HepG2 (cell line): Measurements from ENCODE around the gene RNH1. TPM values are rescaled to one million over a fixed set of nuclear protein-coding genes. Genes with fewer than 3 reads are reported as not detected.

ENCODE experiments used
- AGO1 ChIP-seq: fragments of 200-400 bp; formaldehyde crosslinking; IDR thresholded peaks from 2 replicates; pipeline ENCODE4 v1.6.1; 2017; ENCODE audit warnings: mild to moderate bottlenecking, low read depth, low read length, moderate library complexity; ENCODE audit not compliant: poor library complexity, severe bottlenecking
- FOSL2 ChIP-seq: sonication (generic); formaldehyde crosslinking; IDR thresholded peaks from 2 replicates; pipeline ENCODE4 v1.4.0; 2020; ENCODE audit warnings: missing genetic modification reagents
- FOXP1 ChIP-seq, 2 experiments: fragments of 450-650 bp in 1 of 2; IDR thresholded peaks; 2 replicates each; pipeline ENCODE4 v1.6.1; 2017 to 2018; ENCODE audit warnings: antibody characterized with exemption in 1 of 2
- GZF1 ChIP-seq: sonication (generic); formaldehyde crosslinking; IDR thresholded peaks from 2 replicates; pipeline ENCODE4 v1.5.1; 2020; ENCODE audit warnings: mild to moderate bottlenecking, missing genetic modification reagents
- KLF11 ChIP-seq: IDR thresholded peaks from 2 replicates; pipeline ENCODE4 v1.6.1; 2016; ENCODE audit warnings: missing compliant biosample characterization
- KLF13 ChIP-seq: sonication (generic); formaldehyde crosslinking; IDR thresholded peaks from 2 replicates; pipeline ENCODE4 v1.4.0; 2020; ENCODE audit warnings: mild to moderate bottlenecking, missing genetic modification reagents
- NFIC ChIP-seq: IDR thresholded peaks from 2 replicates; pipeline ENCODE4 v1.6.1; 2012; ENCODE audit warnings: mild to moderate bottlenecking, low read length, inconsistent platforms
- POLR2G ChIP-seq: fragments of 200-400 bp; formaldehyde crosslinking; IDR thresholded peaks from 2 replicates; pipeline ENCODE4 v1.6.1; 2018; ENCODE audit warnings: mild to moderate bottlenecking, low read depth, low read length, moderate library complexity
- TCF12 ChIP-seq, 2 experiments: fragments of 450-650 bp in 1 of 2; sonication (generic) in 1 of 2; formaldehyde crosslinking in 1 of 2; IDR thresholded peaks; 2 replicates each; pipeline versions ENCODE4 v1.6.1 to v1.8.0; 2017 to 2022; ENCODE audit warnings: antibody characterized with exemption in 1 of 2, mild to moderate bottlenecking in 1 of 2, missing genetic modification reagents in 1 of 2, moderate library complexity in 1 of 2
- TOPORS ChIP-seq: sonication (generic); formaldehyde crosslinking; IDR thresholded peaks from 2 replicates; pipeline ENCODE4 v1.8.0; 2023; ENCODE audit warnings: mild to moderate bottlenecking, missing genetic modification reagents
- ZKSCAN5 ChIP-seq: sonication (generic); formaldehyde crosslinking; IDR thresholded peaks from 2 replicates; pipeline ENCODE4 v1.5.1; 2020; ENCODE audit warnings: mild to moderate bottlenecking, missing genetic modification reagents
- ZNF563 ChIP-seq: sonication (generic); formaldehyde crosslinking; IDR thresholded peaks from 2 replicates; pipeline ENCODE4 v1.8.0; 2022; ENCODE audit warnings: mild to moderate bottlenecking, moderate library complexity, missing genetic modification reagents
- ZNF660 ChIP-seq: sonication (generic); formaldehyde crosslinking; IDR thresholded peaks from 2 replicates; pipeline ENCODE4 v1.5.1; 2020; ENCODE audit warnings: mild to moderate bottlenecking, low read depth, missing genetic modification reagents, borderline replicate concordance
- ZNF746 ChIP-seq: sonication (generic); formaldehyde crosslinking; IDR thresholded peaks from 2 replicates; pipeline ENCODE4 v1.8.0; 2022; ENCODE audit warnings: mild to moderate bottlenecking, missing genetic modification reagents
- ZSCAN21 ChIP-seq: sonication (generic); formaldehyde crosslinking; IDR thresholded peaks from 2 replicates; pipeline ENCODE4 v1.8.0; 2022; ENCODE audit warnings: mild to moderate bottlenecking, missing genetic modification reagents, moderate library complexity, borderline replicate concordance
- polyA plus RNA-seq, 8 experiments: library from polyadenylated mRNA; depleted of rRNA in 3 of 8; stranded (reverse) in 7 of 8; unstranded in 1 of 8; fragments of >200 nt; fragmentation: Illumina TruSeq in 4 of 8; extraction: Trizol in 4 of 8; gene quantifications; 2 replicates each; pipeline versions ENCODE4 v1.2.1 to v1.2.3, GENCODE V29; 2011 to 2016; ENCODE audit warnings: low read depth in 4 of 8, missing spikeins in 1 of 8, mixed read lengths in 1 of 8; ENCODE audit not compliant: insufficient read depth in 1 of 8
- total RNA-seq, 5 experiments: library from RNA; depleted of rRNA; stranded (reverse); fragments of >200 nt; fragmentation: Illumina TruSeq; extraction: Trizol; gene quantifications; 2 replicates each; pipeline ENCODE4 v1.2.3, GENCODE V29; 2016; ENCODE audit warnings: low read depth in 1 of 5
- TF ChIP-seq, protein P1 (sequence below): sonication (generic); formaldehyde crosslinking; IDR thresholded peaks from 2 replicates; pipeline ENCODE4 v1.5.0; 2020; ENCODE audit warnings: missing genetic modification reagents, mild to moderate bottlenecking, borderline replicate concordance
- TF ChIP-seq, protein P2 (sequence below): sonication (generic); formaldehyde crosslinking; IDR thresholded peaks from 2 replicates; pipeline ENCODE4 v1.5.0; 2020; ENCODE audit warnings: missing genetic modification reagents
- TF ChIP-seq, protein P3 (sequence below): sonication (generic); formaldehyde crosslinking; IDR thresholded peaks from 2 replicates; pipeline ENCODE4 v1.5.1; 2020; ENCODE audit warnings: missing genetic modification reagents, mild to moderate bottlenecking, borderline replicate concordance
- TF ChIP-seq, protein P4 (sequence below): sonication (generic); formaldehyde crosslinking; conservative IDR thresholded peaks from 2 replicates; pipeline ENCODE4 v1.4.0; 2020; ENCODE audit warnings: missing genetic modification reagents

The RNH1 gene
- total and polyA plus RNA-seq, 2 of the 13 experiments (the other 11 are each of a cell fraction or from before 2014, with no cell fraction given), result 36.0 to 74.1 TPM

DNA sequence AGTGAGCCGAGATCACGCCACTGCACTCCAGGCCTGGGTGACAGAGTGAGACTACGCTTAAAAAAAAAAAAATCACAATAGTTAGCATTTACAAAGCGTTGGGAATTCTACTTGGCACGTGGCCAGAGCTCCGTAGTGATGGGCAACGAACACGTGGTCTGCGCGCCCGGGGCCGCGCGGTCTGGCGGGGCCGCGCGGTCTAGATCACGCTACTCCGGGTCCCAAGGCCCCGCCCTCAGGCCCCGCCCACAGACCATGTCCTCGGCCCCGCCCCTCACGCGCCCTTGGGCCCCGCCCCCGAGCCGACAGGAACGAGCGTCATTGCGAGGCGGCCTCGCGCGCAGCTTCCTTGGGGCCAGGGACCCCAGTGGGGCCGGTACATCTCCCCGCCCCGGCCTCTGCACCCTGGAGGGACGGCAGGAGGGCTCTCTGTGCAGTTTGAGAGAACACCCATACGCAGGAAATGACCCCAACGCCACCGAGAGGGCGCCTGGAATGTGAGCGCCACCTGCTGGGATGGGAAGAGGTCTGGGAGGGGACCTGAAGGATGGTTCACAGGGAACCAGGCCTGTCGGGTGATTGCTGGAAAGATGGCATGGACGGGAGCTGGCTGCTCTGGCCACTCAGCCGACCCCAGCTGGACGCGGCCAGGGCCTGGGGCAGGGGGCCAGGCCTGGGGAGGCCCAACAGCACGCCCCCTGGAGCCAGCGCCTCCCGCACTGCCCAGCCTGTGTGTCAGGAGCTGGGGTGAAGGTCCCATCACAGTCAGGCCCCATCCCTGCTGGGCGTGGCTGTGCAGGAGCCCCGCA is 58.9 kb downstream of the RNH1 start (continued):
- TF ChIP-seq, protein P1, sequence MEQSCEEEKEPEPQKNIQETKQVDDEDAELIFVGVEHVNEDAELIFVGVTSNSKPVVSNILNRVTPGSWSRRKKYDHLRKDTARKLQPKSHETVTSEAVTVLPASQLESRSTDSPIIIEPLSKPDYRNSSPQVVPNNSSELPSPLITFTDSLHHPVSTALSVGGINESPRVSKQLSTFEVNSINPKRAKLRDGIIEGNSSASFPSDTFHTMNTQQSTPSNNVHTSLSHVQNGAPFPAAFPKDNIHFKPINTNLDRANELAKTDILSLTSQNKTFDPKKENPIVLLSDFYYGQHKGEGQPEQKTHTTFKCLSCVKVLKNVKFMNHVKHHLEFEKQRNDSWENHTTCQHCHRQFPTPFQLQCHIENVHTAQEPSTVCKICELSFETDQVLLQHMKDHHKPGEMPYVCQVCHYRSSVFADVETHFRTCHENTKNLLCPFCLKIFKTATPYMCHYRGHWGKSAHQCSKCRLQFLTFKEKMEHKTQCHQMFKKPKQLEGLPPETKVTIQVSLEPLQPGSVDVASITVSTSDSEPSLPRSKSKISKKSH (CRISPR knock-in tag), result peak; percentile 67; the same call in 1 of the 2 replicates
- TF ChIP-seq TOPORS (CRISPR knock-in tag) (peak; percentile 41; the same call in 1 of the 2 replicates), AGO1 (peak; percentile 29), ZKSCAN5 (no peak), KLF13 (no peak), ZNF563 (CRISPR knock-in tag) (peak; percentile 86; the same call in 1 of the 2 replicates), ZNF660 (CRISPR knock-in tag) (no peak), FOXP1 (IDR thresholded peaks at IDR 0.05) (no peak), FOXP1 (CRISPR knock-in tag; IDR thresholded peaks at IDR 0.05) (no peak), POLR2G (peak; percentile 80), TCF12 (IDR thresholded peaks at IDR 0.05) (no peak), TCF12 (CRISPR knock-in tag; IDR thresholded peaks at IDR 0.05) (peak; percentile 51; the same call in 1 of the 2 replicates), FOSL2 (CRISPR knock-in tag) (peak; percentile 51), KLF11 (no peak), ZSCAN21 (peak; percentile 87; the same call in 1 of the 2 replicates), GZF1 (CRISPR knock-in tag) (peak; percentile 46; the same call in 1 of the 2 replicates), NFIC (peak; percentile 53; the same call in 1 of the 2 replicates), ZNF746 (CRISPR knock-in tag) (no peak; the same call in 1 of the 2 replicates)
- TF ChIP-seq, protein P2, sequence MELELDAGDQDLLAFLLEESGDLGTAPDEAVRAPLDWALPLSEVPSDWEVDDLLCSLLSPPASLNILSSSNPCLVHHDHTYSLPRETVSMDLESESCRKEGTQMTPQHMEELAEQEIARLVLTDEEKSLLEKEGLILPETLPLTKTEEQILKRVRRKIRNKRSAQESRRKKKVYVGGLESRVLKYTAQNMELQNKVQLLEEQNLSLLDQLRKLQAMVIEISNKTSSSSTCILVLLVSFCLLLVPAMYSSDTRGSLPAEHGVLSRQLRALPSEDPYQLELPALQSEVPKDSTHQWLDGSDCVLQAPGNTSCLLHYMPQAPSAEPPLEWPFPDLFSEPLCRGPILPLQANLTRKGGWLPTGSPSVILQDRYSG (CRISPR knock-in tag), result no peak
- TF ChIP-seq, protein P3, sequence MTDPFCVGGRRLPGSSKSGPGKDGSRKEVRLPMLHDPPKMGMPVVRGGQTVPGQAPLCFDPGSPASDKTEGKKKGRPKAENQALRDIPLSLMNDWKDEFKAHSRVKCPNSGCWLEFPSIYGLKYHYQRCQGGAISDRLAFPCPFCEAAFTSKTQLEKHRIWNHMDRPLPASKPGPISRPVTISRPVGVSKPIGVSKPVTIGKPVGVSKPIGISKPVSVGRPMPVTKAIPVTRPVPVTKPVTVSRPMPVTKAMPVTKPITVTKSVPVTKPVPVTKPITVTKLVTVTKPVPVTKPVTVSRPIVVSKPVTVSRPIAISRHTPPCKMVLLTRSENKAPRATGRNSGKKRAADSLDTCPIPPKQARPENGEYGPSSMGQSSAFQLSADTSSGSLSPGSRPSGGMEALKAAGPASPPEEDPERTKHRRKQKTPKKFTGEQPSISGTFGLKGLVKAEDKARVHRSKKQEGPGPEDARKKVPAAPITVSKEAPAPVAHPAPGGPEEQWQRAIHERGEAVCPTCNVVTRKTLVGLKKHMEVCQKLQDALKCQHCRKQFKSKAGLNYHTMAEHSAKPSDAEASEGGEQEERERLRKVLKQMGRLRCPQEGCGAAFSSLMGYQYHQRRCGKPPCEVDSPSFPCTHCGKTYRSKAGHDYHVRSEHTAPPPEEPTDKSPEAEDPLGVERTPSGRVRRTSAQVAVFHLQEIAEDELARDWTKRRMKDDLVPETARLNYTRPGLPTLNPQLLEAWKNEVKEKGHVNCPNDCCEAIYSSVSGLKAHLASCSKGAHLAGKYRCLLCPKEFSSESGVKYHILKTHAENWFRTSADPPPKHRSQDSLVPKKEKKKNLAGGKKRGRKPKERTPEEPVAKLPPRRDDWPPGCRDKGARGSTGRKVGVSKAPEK, result no peak
- TF ChIP-seq, protein P4, sequence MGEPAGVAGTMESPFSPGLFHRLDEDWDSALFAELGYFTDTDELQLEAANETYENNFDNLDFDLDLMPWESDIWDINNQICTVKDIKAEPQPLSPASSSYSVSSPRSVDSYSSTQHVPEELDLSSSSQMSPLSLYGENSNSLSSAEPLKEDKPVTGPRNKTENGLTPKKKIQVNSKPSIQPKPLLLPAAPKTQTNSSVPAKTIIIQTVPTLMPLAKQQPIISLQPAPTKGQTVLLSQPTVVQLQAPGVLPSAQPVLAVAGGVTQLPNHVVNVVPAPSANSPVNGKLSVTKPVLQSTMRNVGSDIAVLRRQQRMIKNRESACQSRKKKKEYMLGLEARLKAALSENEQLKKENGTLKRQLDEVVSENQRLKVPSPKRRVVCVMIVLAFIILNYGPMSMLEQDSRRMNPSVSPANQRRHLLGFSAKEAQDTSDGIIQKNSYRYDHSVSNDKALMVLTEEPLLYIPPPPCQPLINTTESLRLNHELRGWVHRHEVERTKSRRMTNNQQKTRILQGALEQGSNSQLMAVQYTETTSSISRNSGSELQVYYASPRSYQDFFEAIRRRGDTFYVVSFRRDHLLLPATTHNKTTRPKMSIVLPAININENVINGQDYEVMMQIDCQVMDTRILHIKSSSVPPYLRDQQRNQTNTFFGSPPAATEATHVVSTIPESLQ (CRISPR knock-in tag), result no peak; the same call in 1 of the 2 replicates
